Fibroblast of lung (primary cell): ENCODE results near the gene MAP3K3.

Experiments used
- EZH2 ChIP-seq: IDR thresholded peaks from 2 replicates; pipeline ENCODE4 v1.5.1; 2012; ENCODE audit warnings: low read length, control low read depth, mild to moderate bottlenecking; ENCODE audit errors: missing control alignments
- TF ChIP-seq, protein P1 (sequence below), 2 donors: IDR thresholded peaks in 1 of 2; conservative IDR thresholded peaks in 1 of 2; 1 replicate in 1 of 2; 2 replicates in 1 of 2; pipeline ENCODE4 v1.5.1; 2011 to 2012; ENCODE audit warnings: low read length in 2 of 2, control low read depth in 1 of 2, inconsistent platforms in 1 of 2, low read depth in 1 of 2, mild to moderate bottlenecking in 1 of 2

DNA sequence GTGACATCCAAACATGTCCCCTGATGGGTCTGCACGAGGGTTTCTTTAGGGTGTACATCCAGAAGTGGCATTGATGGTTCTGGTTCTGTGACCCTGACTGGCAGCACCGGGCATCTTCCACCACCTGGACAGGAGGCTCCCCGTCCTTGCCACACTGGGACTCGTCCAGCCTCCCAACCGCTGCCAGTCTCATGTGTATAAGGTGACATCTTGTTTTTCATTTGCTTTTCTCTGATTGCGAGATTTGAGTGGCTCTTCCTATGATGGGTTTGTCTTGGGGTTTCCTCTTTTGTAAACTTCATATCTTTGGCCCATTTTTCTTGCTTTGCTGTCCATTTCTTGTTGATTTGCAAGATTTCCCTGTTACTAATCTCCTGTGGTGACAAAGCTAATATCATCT lies 86.9 kb downstream of the MAP3K3 start:
- TF ChIP-seq, protein P1, sequence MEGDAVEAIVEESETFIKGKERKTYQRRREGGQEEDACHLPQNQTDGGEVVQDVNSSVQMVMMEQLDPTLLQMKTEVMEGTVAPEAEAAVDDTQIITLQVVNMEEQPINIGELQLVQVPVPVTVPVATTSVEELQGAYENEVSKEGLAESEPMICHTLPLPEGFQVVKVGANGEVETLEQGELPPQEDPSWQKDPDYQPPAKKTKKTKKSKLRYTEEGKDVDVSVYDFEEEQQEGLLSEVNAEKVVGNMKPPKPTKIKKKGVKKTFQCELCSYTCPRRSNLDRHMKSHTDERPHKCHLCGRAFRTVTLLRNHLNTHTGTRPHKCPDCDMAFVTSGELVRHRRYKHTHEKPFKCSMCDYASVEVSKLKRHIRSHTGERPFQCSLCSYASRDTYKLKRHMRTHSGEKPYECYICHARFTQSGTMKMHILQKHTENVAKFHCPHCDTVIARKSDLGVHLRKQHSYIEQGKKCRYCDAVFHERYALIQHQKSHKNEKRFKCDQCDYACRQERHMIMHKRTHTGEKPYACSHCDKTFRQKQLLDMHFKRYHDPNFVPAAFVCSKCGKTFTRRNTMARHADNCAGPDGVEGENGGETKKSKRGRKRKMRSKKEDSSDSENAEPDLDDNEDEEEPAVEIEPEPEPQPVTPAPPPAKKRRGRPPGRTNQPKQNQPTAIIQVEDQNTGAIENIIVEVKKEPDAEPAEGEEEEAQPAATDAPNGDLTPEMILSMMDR (conservative IDR thresholded peaks at IDR 0.05 in 1 of 2, IDR thresholded peaks at IDR 0.05 in 1 of 2; ENCODE audit: low read depth in 1 of 2, low read length in 2 of 2): no peak
- TF ChIP-seq EZH2: no peak
